Ecto neural progenitor cell (in vitro differentiated cells): Measurements from ENCODE around the gene VIPR1.

Experiments
- DNase-seq: peaks from one replicate; pipeline ENCODE4 v3.0.0-alpha.2; 2018; ENCODE audit warnings: low spot score

The VIPR1 gene

DNA sequence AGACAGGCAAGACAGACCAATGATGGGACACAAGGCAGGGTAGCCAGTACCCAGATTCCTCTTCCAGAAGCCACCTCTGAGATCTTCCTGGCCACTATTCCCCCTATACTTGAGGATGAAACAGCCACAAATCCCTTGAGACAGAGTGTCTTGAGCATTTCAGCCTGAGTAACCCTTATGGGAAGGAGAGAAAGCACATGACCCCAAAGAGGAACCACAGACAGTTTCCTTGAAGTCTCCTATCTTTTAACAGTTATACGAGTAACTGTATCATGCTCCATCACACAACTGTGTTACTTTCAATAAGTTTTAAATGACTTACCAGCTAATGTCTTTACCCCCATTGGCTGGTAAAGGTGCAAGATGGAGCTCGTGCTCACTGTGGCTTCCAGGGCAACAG is 9.3 kb downstream of the VIPR1 start:
- DNase-seq, result no peak

- no peak for DNase-seq
These were observed 10.7 kb downstream of the VIPR1 start for GRCh38 chr3:42513121-42513520.

DNA sequence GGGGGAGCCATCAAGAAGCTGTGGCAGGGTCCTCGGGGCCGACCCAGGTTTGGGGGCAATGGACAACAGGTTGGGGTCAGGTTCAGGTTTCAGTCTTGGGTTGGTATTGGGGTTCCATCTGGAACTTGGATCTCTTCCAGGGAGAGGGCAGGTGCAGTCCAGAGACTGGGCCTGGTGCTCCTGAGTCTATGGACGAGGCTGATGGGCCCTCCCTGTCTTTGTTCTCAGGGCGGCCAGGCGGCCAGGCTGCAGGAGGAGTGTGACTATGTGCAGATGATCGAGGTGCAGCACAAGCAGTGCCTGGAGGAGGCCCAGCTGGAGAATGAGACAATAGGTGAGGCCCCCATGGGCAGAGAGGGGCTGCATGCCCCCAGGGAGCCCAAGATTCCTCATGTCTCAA is 11.1 kb downstream of the VIPR1 start:
- DNase-seq, result no peak

- DNase-seq, result no peak
These were observed 12.4 kb downstream of the VIPR1 start for GRCh38 chr3:42514876-42515275.

DNA sequence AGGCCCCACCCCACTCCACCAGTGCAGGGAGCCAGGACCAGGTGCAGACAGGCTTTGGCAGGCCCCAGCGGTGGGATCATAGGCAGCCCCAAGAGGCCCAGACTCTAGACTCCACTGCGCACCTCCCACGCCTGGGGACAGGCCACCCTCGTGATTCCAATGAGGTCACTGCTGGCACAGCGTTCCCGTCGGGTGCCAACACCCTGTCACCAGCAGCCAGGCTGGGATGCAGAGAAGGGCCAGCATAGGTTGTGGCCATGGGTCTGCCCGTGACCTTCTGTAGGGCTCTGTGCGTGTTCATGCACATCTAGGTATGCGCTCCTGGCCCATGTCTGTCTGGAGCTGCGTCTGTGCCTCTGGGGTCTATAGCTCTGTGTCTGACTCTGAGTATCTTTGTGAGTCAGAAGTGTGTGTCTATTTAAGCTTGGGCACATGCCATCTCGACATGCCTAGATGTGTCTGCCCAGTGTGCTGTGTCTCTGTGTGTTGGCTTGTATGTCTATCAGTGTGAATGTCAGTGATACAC is 13.0 kb downstream of the VIPR1 start:
- DNase-seq, result no peak

GRCh38 chr3:42515976-42516375 is 13.5 kb downstream of the VIPR1 start:
- DNase-seq, result no peak

DNA sequence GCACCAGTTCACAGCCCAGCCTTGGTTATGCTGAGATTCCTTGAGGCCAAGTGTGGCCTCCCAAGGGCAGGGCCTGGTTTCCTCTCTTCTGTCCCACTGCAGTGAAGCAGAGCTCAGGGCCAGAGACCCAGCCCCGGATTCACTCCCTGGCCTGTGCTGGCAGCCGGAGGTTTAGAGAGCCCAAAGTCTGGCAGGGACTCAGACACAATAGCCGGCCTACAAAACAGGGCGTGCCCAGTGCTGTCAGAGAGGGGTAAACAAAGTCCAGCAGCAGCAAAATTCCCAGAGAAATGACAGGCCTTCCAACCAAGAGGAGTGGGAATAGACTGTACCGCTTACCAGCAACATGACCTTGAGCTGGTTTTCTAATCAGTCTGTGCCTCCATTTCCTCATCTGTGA is 14.0 kb downstream of the VIPR1 start:
- DNase-seq, result no peak

DNA sequence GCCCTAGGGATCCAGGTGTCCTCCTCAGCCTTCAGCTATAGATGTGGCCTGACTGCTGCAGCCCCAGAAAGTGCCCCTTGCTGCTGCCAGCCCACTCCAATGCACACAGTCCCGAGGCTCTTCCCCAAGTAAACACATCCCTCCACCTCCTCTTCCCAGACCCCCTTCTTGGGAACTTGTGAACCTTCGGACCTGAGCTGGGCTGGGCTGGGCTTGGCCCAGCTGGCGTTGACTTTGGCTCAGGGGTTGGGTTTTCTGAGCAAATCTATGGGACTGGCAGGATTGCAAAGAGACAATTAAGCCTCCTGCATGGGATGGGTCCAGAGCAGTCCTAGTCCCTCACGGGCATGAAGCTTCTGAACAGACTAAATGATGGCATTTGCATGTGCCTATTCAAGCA is 14.7 kb downstream of the VIPR1 start:
- DNase-seq, result no peak

DNA sequence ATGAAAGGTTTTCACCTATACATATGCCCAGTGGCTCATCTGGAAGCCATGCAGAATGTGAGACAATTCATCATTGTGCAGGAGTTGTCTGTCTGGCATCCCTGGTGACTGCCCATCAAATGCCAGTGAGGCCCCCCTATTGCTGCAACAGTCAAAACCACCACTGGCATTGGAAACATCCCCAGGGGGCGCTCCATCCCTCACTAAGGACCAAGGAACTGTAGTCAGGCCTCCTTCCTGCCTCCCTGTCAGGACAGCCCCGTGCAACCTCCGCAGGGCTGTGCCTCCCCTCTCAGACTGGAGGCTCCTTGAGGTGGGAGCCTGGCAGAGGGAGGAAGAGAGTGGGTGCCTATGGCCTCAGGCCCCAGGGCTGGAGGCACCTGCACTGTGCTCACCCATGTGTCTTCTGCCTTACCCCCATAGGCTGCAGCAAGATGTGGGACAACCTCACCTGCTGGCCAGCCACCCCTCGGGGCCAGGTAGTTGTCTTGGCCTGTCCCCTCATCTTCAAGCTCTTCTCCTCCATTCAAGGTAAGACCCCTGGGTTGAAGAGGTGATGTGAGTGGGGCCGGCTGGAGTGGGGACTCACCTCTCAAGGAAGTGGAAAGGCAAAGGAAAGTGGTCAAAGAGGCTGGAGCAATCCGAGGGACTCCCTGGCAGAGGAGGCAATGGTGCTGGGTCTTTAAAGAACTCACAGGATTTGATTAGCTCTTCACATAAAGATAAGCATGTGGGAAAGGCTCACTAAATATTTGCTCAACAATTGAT is 16.5 kb downstream of the VIPR1 start:
- no peak for DNase-seq

DNA sequence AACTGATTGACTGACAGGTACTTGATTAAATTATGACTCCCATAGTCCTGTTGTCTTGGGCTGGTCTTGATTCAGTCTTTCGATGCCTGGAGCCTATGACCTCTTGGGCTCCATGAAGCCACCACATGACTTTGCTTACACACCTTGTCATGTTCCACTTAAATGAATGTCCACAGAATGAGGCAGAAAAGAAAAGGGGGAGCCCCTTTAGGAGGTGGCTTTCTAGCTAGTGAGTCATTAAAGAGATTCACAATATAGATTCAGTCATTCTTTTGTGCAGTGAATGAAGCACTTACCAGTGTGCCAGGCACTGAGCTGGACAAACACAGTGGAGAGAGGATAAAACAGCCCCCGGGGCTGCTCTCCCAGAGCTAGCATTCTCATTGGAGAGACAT is 17.1 kb downstream of the VIPR1 start:
- DNase-seq, result no peak

GRCh38 chr3:42520336-42520735 is 17.9 kb downstream of the VIPR1 start:
- no peak for DNase-seq

DNA sequence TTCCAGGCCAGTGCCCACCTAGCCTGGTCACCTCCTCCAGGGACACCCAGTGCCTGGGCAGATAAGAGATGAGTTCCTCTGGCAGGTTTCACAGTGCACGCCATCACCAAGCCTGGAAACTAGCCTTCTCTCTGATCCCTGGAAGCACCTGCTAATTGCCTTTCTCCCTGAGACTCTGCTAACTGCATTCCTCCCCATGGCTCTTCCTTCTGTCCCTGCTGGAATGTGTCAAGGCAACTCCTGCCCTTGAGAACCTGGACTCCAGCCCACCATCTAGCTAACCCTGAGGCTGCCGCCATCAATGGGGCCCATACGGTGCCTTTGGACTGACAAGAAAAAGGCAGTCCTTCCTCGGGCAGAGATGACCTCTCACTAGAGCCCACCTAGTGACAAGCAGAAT is 18.5 kb downstream of the VIPR1 start:
- no peak for DNase-seq

- no peak for DNase-seq
These were observed 22.3 kb downstream of the VIPR1 start for GRCh38 chr3:42524751-42525150.

- no peak for DNase-seq
These were observed 22.8 kb downstream of the VIPR1 start for GRCh38 chr3:42525212-42525611.

DNA sequence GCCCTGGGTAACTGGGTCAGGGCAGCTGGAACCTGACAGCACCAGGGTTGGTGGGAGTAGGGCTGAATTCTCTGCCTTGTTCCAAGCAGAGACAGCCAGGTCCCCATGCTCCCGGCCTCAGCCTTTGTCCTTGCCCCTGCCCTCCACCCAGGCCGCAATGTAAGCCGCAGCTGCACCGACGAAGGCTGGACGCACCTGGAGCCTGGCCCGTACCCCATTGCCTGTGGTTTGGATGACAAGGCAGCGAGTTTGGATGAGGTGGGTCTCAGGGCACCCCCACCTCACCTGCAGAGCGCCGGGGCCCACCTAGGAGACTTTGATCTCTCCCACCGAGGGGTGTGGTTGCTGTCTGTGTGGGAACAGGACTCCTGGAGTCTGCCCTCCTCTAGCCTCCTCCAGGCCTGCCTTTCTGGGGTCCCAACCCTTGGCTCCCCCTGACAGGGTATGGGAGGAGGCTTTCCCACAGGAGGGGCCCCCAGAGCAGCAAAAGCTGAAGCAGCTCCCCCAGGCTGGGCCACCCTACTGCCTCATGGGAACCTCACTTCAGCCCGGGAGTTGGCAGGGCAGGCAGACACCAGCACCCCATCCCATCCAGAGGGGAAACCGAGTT is 23.4 kb downstream of the VIPR1 start:
- no peak for DNase-seq

DNA sequence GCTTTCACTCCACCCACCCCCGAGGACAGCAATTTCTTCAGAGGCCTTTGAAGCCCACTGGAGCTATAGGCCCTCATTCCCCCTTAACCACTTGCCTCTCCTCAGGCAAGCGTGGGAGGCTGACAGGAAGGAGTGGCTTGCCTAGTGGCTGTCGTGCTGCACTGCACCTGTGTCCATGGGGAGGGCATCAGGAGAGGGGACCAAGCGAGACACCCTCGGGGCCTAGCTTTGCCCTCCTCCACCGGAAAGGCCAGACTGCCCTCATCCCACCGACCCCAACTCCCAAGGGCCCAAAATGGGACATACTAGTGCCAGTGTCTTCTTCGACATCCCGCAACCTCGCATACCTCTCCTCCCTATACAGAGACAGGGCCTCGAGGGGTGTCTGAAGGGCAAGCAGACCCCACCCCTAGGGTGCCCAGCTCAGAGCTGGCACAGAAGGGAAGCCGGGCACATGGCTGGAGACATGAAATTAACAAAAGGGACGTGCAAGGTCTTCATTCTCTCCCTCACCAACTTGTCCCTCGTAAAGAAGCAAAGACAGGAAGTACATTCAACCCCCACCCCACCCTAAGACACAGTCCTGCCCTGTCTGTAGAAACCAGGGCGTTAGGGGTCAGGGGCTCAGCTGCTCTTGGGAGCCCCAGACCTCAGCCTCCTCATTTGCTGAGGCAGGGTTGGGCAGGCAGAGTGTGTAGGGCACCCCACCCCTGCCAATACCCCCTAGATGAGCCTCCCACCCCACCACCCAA is 24.3 kb downstream of the VIPR1 start:
- no peak for DNase-seq

- no peak for DNase-seq
These were observed 25.0 kb downstream of the VIPR1 start for GRCh38 chr3:42527368-42527917.

DNA sequence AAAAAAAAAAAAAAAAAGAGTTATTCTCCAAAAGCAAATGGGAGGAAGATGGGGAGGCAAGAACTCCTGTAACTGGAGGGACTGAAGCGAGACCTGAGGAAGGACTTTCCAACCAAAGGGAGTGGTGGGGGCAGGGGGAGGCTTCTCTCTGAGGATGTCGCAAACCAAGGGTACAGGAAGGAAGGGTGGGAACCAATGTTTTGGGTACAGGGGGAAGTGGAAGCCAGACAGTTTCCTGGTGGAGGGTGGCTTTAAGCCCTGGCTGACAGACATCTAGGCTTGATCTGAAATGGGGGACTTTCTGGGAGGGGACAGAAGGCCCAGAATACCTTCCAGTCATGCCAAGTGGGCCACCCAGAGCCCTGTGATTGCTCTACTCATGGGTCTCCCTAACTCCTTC is 27.0 kb downstream of the VIPR1 start:
- DNase-seq, result no peak

DNA sequence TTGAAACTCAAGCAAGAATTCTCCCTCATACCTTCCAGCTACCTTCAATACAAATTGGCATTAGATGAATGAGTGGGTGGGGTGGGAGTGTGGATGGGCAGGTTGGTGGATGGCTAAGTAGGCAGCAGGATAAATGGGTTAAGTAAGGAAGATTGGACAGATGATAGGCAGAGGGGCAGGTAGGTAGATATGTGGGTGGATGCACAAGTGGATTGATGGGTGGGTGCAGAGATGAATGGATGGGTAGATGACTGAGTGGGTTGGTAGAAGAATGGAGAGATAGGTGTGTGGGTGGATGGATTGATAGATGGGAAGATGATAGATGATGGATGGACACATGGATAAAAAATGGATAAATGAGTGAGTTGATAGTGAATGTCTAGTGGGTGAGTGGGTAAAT is 27.6 kb downstream of the VIPR1 start:
- no peak for DNase-seq

GRCh38 chr3:42531470-42531869 is 29.0 kb downstream of the VIPR1 start:
- DNase-seq, result no peak

GRCh38 chr3:42532229-42532628 is 29.8 kb downstream of the VIPR1 start:
- DNase-seq, result no peak

DNA sequence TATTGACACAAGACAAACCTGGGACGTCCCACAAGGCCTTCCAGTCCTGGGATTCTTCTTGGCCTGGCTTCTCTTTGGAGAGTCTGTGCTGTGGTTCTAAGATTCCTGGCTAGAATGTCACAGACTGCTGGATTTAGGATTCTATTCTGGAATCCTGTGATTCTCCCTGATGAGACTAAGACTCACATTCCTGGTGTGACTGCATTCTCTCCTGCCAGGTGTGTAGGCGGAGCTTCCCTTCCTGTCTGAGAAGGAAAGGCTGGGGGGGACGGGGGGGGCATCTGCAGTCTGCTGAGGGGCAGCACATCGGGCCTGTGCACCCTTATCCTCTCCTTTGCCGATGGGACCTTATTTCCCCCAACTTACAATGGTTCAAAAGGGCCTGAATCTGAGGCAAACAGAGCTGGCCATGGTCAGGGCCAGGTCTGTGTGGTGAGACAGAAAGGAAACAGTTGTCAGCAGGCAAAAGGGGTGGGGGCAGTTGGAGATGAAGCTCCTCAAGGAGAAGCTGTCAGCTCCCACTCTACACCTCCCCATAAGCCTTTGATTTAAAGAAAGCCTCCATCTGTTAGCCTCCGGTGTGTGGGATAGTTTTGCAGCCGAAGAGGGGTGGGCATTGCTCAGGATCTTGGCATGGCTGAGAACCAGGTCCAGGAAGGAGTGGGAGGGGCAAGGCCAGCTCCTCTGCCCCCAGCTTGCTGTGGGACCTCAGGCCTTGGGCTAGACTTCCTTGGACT is 30.9 kb downstream of the VIPR1 start:
- no peak for DNase-seq
